PC-3 (cell line): ENCODE data around the gene SIVA1.

Experiments used
- CTCF ChIP-seq: fragments of 300-600 bp; sonication (generic); conservative IDR thresholded peaks from 2 replicates; pipeline ENCODE4 v1.5.1; 2017; ENCODE audit warnings: antibody characterized with exemption, low read depth, mild to moderate bottlenecking, low read length
- EZH2 ChIP-seq: fragments of 300-600 bp; sonication (generic); IDR thresholded peaks from one replicate; pipeline ENCODE4 v1.6.1; 2017; ENCODE audit warnings: antibody characterized with exemption, mild to moderate bottlenecking, low read length; ENCODE audit not compliant: unreplicated experiment

- no peak for TF ChIP-seq CTCF
- TF ChIP-seq EZH2, result no peak
These were observed 38.3 kb upstream of the SIVA1 start for GRCh38 chr14:104714681-104715080.
